GM10266 (cell line): ENCODE results near the gene HPCAL1.

Source experiments
- DNase-seq: peaks from one replicate; pipeline ENCODE4 v3.0.0; 2012; ENCODE audit errors: extremely low spot score
- TF ChIP-seq, protein P1 (sequence below): IDR thresholded peaks from 2 replicates; pipeline ENCODE4 v1.5.1; 2012; ENCODE audit warnings: mild to moderate bottlenecking, low read depth; ENCODE audit not compliant: control insufficient read depth, insufficient read depth; ENCODE audit errors: missing control alignments

The HPCAL1 gene

DNA sequence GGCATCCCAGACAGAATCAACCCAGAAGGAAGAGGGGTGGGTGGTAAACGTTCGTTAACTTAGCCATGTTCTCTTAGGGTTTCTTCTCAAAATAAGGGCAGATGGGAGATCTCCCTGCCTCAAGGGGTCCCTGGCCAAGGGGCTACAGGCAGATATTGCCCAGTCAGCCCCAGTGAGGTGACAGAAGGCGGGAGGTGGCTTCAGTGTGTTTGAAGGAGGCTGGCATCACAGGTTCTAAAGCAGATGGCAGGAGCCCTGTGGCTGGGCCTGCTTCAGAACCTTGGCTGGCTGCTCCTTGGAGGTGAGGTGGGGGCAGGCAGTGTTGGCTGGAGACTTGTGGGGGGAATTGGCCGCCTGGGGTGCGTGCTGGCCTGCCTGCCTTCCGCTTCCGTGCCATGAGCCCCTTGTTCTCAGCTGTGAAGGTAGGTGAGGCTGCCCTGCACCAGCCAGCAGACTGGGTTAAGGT, 23.5 kb downstream of the HPCAL1 start:
- TF ChIP-seq, protein P1, sequence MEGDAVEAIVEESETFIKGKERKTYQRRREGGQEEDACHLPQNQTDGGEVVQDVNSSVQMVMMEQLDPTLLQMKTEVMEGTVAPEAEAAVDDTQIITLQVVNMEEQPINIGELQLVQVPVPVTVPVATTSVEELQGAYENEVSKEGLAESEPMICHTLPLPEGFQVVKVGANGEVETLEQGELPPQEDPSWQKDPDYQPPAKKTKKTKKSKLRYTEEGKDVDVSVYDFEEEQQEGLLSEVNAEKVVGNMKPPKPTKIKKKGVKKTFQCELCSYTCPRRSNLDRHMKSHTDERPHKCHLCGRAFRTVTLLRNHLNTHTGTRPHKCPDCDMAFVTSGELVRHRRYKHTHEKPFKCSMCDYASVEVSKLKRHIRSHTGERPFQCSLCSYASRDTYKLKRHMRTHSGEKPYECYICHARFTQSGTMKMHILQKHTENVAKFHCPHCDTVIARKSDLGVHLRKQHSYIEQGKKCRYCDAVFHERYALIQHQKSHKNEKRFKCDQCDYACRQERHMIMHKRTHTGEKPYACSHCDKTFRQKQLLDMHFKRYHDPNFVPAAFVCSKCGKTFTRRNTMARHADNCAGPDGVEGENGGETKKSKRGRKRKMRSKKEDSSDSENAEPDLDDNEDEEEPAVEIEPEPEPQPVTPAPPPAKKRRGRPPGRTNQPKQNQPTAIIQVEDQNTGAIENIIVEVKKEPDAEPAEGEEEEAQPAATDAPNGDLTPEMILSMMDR = no peak
- no peak for DNase-seq

DNA sequence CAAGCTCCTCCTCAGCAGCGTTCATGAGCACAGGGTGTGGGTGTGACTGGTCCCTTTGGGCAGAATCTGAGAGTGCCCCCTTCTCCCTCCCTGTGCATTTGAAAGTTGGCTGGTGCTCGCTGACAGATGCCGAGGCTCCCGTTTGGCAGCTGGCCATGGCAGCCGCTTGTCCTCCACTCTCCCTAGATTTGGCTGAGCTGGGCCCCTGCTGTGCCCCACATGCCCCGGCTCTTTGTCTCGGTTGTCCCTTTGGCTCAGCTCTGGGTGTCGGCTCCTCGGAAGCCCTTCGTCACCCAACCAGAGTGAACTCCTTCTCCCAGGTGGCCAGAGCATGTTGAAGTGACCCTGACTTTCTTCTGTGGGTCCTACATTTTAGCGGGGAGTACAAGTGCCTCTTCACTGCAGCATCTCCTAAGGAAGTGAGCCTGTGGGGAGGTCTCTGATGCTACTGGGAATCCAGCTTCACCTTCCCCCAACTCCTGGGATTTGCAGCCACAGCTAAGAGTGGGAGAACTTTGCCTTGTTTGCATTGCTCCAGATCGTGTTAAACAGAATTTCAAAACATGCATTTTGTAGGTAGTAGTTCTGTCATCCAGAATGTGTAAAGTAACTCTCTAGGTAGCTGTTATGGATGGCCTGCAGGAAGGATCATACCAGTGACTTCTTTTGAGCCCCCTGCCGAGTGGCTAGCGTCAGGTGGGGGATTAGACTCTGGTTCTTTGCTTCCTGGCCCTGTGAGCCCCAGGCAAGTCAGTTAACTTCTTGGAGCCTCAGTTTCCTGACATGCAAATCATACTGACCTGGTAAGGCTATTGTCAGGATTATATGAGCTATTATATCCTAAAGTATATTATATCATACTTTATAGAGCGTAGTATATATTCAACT, 24.2 kb downstream of the HPCAL1 start:
- DNase-seq = no peak
- TF ChIP-seq, protein P1 = no peak

DNA sequence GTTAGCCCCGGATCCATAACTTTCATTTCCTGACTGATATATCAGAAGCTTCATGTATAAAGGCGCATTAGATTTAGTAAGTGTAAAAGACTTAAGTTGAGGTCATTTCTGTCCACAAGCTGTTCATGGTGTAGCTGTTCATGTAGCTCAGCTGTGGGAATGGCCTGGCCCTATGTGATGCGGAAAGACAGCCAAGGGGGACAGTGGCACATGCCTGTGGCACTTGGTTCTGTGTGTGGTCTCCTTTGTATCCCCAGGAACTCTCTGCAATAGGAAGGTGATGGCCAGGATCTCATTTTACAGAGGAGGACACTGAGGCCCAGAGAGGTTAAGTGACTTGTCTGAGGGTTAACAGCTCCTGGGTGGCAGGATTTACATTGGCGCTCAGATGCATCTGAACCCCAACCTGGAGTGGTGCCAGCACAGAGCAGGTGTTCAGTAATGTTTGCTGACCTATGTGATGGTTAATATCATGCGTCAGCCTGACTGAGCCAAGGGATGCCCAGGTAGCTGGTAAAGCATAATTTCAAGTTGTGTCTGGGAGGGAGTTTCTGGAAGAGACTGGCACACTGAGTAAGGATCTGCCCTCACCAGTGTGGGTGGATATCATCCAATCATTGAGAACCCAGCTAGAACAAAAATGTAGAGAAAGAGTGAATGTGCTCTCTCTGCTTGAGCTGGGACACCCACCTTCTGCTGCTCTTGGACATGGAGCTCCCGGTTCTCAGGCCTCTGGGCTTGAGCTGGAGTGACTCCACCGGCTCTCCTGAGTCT, 25.4 kb downstream of the HPCAL1 start:
- DNase-seq = no peak
- TF ChIP-seq, protein P1 = no peak

DNA sequence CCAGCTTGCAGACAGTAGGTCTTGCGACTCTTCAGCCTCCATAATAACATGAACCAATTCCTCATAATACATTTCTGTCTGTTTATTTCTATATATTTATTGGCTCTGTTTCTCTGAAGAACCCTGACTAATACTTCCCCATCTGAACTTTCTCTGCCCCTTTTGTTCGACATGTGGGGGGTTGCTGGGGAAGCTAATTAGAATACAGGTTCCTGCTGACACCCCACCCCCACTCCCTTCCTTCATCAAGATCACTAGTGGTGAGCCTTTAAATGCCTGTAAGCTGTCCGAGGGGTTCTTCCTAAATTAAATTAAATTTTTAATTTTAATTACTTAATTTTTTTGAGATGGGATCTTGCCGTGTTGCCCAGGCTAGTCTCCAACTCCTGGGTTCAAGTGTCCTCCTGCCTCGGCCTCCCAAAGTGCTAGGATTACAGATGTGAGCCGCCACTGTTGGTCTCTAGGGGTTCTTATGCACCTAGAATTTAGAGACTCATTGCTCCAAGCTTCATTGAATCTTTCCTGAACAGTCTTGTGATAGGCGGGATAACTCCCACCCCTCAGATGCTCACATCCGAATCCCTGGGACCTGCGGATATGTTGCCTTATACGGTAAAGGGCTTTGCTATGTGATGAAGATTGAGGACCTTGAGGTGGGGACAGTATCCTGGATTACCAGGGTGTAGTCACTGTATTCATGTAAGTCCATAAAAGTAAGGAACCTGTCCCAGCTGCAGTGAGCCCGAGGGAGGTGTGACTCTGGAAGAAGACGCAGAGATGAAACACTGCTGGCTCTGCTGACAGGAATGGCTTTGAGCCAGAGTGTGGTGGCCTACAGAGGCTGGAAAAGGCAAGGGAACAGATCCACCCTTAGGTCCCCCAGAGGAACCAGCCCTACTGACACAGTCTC, 26.2 kb downstream of the HPCAL1 start:
- TF ChIP-seq, protein P1 = no peak

DNA sequence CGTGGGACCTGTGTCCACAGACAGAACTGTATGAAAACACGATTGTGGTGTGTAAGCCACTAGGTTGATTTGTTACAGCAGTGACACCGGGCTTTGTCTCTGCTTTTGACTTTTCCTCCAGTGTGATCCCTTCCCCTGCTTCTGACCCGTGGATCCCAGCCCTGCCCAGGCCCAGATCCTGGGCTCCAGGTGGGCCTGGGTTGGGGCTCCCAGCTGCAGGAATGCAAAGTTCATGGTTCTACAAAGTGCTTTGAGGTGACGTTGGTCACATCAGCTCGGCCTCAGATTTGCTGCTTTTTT, 26.8 kb downstream of the HPCAL1 start:
- DNase-seq = no peak
- TF ChIP-seq, protein P1 = no peak

More for the DNA sequence above, 26.2 kb downstream of the HPCAL1 start:
- DNase-seq = no peak

DNA sequence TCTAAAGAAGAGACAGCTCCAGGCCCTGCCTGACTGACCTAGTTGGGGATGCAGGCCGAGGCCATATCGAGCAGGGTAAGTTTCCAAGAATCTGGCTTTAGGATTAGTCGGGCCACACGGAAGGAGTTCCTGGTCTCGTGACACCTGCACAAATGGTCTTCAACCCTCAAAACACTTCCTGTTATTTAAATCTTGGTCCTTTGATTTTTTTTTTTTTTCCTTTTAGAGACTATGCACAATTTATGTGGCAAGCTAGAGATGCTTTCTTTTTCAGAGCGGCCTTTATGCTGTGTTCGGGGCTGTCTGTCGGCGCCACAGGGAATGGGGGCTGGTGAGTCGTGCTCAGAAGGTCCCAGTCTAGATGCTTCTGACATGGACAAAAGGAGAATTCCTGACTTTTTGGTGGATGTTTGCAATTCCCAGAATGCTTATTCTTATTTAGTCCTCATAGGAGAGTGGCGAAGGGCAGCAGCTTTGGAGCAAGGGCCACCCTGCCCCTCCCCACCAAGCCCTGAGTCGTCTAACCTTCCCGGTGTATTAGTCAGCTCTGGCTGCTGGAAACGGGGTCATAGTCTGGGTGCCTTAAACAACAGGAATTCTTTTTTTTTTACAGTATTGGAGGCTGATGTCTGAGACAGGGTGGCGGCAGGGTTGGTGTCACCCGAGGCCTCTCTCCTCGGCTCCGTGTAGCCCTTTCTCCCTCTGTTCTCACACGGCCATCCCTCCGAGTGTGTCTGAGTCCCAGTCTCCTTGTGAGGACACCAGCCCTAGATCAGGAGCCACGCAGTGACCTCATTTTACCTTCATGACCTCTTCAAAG, 27.4 kb downstream of the HPCAL1 start:
- TF ChIP-seq, protein P1 = no peak
- no peak for DNase-seq
